ENCODE results near the gene RBL1. TPM values are rescaled to one million over a fixed set of nuclear protein-coding genes. Genes with fewer than 3 reads are reported as not detected.

Gene RBL1
- total RNA-seq, 2 experiments from 2014 or later: 38.3 to 38.7 TPM

DNA sequence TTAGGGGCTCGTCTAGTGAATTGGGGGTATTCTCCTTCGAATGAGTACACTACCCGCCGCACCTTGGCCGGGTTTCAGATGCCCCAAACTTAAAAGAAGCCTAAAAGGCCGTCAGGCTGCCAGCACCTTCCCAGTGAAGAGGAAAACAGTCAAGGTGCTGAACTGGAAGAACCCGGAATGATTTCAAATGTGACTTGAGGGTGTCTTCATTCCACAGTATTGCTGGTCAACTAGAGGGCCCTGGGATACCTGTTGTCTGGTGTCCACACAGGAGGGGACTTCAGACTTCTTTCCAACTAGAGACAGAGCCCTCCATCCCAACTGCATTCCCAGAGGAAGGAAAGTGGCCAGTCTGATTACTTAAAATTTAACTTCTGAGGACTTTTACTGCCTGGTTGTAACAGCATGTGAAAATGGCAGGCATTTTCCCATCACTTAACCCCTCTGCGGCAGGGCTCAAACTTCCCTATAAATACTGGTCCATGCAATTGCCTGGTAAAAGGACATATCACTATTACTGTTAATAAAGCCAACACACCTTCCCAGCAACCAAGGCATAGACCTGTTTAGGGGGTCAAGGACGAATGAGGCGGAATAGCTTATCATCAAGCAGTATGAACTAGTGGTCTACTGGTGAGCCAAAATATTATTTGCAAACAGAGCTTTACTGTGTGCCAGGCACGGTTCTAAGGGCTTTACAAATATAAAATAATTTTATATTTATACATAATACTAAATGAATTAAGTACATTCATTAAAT is 143.6 kb downstream of the RBL1 start:
- H3K36me3 Mint-ChIP-seq: peaks cover 16% of the 10 kb centered on the region
- peak overlapping the region; percentile 88 for H3K4me3 Mint-ChIP-seq
- H3K27ac Mint-ChIP-seq: peak overlapping the region; percentile 92
- peaks cover 41% of the 10 kb centered on the region for H3K4me1 Mint-ChIP-seq
- no peaks in the 10 kb centered on the region for H3K27me3 Mint-ChIP-seq
- no peaks in the 10 kb centered on the region for H3K9me3 Mint-ChIP-seq
- DNase-seq: no peak

- peaks cover 21% of the 10 kb centered on the region for H3K36me3 Mint-ChIP-seq
- H3K4me1 Mint-ChIP-seq: peaks cover 49% of the 10 kb centered on the region
- peaks cover 1% of the 10 kb centered on the region for H3K9me3 Mint-ChIP-seq
- peak; percentile 95 for DNase-seq
- no peaks in the 10 kb centered on the region for H3K27me3 Mint-ChIP-seq
- H3K4me3 Mint-ChIP-seq: peak within 1 kb of the TSS; percentile 88
- peak within 1 kb of the TSS; percentile 92 for H3K27ac Mint-ChIP-seq
Measured at GRCh38 chr20:36951198-36951978, 144.4 kb downstream of the RBL1 start, which contains the start of gene SAMHD1. Gene SAMHD1, minus strand, starts transcription at chr20:36951708. Its CDS starts 65 bp downstream, at chr20:36951643.

- H3K4me3 Mint-ChIP-seq: peak overlapping the region; percentile 88
- peak; percentile 46 for DNase-seq
Measured at GRCh38 chr20:36950414-36951197, 145.2 kb downstream of the RBL1 start.

More at GRCh38 chr20:36950414-36951197, 145.2 kb downstream of the RBL1 start:
- peaks cover 29% of the 10 kb centered on the region for H3K36me3 Mint-ChIP-seq
- H3K27ac Mint-ChIP-seq: peak overlapping the region; percentile 92
- H3K27me3 Mint-ChIP-seq: no peaks in the 10 kb centered on the region
- H3K9me3 Mint-ChIP-seq: peaks cover 1% of the 10 kb centered on the region
- peaks cover 49% of the 10 kb centered on the region for H3K4me1 Mint-ChIP-seq

Other genes with a start within 250 kb of the RBL1 start
- not detected for gene TLDC2, start 219.9 kb downstream of the RBL1 start, total RNA-seq
- gene SAMHD1, start 144.3 kb downstream of the RBL1 start, total RNA-seq: 10 to 100 TPM; 35.6 to 43.2 TPM
- 100 to 1,000 TPM; 121 to 131 TPM for gene RPN2, start 83.3 kb upstream of the RBL1 start, total RNA-seq
- 1 to 10 TPM; 2.2 to 3.0 TPM for gene MROH8, start 83.6 kb upstream of the RBL1 start, total RNA-seq
- not detected for gene GHRH, start 165.8 kb upstream of the RBL1 start, total RNA-seq
- gene MANBAL, start 193.7 kb upstream of the RBL1 start, total RNA-seq: 10 to 100 TPM; 11.2 to 12.8 TPM